Superior temporal gyrus (tissue), 1 donor: ENCODE measurements around the gene PAFAH1B2.

Source experiments
- DNase-seq: peaks from one replicate; pipeline ENCODE4 v3.0.0-alpha.2; 2016; ENCODE audit errors: extremely low spot score

Gene PAFAH1B2

DNA sequence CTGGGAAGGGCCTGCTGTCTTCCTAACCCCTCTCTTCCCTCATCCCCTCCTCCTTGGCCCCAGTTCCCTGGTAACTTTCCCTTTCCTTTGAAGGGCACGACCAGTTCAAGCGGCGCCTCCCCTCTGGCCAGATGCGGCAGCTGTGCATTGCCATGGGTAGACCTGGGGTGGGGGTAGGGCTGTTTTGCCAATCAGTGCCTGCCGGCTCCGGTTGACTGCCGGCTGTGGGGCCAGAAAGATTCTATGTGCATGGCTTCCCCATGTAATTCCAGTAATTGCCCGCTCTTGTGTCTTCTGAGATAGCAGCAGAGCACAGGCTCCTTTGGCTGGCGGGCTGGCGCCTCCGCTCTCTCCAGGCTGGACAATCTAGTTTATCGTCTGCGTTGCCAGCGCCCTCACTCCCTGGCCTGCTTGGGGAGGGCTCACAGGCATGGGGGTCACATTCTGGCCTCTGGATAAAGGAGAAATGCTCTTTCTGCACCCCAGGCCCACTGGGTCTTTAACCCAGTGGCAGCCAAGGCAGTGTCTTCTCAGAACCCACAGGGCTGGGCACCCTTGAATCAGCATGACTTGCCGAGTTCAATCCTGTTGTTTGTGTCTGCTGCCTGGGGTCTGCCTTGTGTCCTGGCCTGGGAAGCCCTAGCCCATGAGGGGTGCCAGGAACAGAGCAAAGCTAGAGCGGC, 43.9 kb downstream of the PAFAH1B2 start:
- no peak for DNase-seq

GRCh38 chr11:117188620-117189081, 44.6 kb downstream of the PAFAH1B2 start:
- no peak for DNase-seq

GRCh38 chr11:117189191-117189940, 45.3 kb downstream of the PAFAH1B2 start:
- no peak for DNase-seq

GRCh38 chr11:117189941-117190544, 46.0 kb downstream of the PAFAH1B2 start:
- no peak for DNase-seq

- no peak for DNase-seq
Observed at GRCh38 chr11:117191680-117192400, 47.8 kb downstream of the PAFAH1B2 start.

DNA sequence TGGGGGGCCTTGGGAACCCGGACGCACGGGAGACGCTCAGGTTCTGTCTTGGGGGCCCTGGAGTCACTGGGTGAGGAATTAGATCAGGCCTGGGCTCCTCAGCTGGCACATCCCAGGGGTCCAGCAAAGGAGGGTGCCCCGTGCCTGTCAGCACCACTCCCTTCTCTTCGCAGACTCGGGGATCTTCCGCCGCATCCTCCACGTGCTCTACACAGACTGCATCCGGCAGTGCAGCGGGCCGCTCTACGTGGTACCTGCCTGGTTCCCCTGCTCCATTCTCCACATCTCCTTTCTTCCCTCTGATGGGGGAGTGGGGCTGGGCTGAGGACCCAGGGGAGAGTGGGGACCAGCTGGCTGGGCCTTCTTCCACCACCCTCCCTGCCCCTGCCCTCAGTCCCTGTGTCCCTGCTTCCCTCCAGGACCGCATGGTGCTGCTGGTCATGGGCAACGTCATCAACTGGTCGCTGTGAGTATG, 48.4 kb downstream of the PAFAH1B2 start:
- no peak for DNase-seq

DNA sequence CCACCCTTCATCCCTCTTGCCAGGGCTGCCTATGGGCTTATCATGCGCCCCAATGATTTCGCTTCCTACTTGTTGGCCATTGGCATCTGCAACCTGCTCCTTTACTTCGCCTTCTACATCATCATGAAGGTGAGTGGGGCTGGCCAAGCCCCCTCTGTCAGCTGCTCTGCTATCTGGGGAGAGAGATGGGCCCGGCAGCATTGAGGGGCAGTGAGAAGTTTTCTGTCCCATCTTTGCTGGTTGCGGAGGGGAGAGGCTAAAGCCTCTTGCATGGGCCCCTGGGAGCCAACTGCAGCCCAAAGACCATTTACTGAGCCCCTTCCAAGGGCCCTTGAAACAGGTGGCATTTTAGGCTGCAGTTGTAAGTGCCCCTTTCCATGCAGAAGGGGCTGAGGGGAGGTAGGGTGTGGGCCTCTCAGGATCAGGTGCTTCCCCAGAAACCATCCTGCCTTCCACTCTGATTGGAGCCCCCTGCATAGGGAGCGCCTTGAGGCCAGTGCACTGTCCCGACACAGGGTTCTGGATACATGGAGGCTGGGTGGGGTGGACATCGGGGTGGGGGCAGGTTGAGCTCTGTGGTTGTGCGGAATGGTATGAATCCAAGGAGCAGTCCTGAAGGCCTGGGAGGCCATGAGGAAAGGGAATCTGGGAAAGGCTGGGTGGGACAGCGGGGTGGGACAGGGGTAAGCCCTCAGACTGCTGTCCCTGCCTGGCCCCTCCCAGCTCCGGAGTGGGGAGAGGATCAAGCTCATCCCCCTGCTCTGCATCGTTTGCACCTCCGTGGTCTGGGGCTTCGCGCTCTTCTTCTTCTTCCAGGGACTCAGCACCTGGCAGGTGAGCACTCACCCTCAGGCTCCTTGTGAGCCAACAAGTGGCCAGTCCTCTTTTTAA, 49.3 kb downstream of the PAFAH1B2 start:
- no peak for DNase-seq

GRCh38 chr11:117194267-117194666, 50.2 kb downstream of the PAFAH1B2 start:
- DNase-seq: no peak

- DNase-seq: no peak
Observed at GRCh38 chr11:117195258-117195657, 51.2 kb downstream of the PAFAH1B2 start.

- no peak for DNase-seq
Observed at GRCh38 chr11:117195761-117196160, 51.7 kb downstream of the PAFAH1B2 start.

DNA sequence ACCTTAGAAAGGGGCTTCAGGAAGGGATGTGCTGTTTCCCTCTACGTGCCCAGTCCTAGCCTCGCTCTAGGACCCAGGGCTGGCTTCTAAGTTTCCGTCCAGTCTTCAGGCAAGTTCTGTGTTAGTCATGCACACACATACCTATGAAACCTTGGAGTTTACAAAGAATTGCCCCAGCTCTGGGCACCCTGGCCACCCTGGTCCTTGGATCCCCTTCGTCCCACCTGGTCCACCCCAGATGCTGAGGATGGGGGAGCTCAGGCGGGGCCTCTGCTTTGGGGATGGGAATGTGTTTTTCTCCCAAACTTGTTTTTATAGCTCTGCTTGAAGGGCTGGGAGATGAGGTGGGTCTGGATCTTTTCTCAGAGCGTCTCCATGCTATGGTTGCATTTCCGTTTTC, 52.9 kb downstream of the PAFAH1B2 start:
- no peak for DNase-seq

- no peak for DNase-seq
Observed at GRCh38 chr11:117197516-117198456, 53.7 kb downstream of the PAFAH1B2 start.

DNA sequence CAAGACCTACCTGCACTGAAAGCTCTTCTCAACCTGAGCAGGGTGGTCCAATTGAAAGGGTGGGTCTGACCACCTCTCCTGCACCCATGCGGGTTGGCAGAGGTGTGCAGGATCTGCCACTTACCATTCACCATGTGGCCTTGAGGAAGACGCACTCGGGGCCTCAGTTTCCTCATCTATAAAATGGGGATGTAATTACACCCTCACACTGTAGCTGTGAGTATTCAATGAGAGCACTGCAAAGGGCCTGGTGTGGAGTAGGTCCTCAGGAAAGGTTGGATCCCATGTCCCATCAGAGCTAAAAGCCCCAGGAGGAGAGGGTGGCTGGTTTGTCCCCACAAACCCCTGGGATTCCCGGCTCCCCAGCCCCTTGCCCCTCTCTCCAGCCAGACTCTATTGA, 54.5 kb downstream of the PAFAH1B2 start:
- DNase-seq: no peak

DNA sequence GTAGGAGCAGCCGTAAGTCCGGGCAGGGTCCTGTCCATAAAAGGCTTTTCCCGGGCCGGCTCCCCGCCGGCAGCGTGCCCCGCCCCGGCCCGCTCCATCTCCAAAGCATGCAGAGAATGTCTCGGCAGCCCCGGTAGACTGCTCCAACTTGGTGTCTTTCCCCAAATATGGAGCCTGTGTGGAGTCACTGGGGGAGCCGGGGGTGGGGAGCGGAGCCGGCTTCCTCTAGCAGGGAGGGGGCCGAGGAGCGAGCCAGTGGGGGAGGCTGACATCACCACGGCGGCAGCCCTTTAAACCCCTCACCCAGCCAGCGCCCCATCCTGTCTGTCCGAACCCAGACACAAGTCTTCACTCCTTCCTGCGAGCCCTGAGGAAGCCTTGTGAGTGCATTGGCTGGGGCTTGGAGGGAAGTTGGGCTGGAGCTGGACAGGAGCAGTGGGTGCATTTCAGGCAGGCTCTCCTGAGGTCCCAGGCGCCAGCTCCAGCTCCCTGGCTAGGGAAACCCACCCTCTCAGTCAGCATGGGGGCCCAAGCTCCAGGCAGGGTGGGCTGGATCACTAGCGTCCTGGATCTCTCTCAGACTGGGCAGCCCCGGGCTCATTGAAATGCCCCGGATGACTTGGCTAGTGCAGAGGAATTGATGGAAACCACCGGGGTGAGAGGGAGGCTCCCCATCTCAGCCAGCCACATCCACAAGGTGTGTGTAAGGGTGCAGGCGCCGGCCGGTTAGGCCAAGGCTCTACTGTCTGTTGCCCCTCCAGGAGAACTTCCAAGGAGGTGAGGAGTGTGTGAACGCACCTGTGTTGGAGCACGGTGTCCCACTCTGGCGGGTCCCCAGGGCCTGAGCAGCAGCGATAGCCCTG, 55.2 kb downstream of the PAFAH1B2 start, which contains the start of gene TAGLN:
TSS of gene TAGLN (plus strand) at position 318 of the 863 bp plus-strand sequence. CDS start 3,644 bp downstream, outside the sequence.
- no peak for DNase-seq

- DNase-seq: no peak
Observed at GRCh38 chr11:117199916-117200812, 56.1 kb downstream of the PAFAH1B2 start.

- no peak for DNase-seq
Observed at GRCh38 chr11:117200813-117201657, 56.9 kb downstream of the PAFAH1B2 start.
